ENCODE data around the gene GATA6. TPM values are rescaled to one million over a fixed set of nuclear protein-coding genes. Genes with fewer than 3 reads are reported as not detected.

Gene GATA6
- total RNA-seq, 1 donor from 2014 or later = 2.2 TPM

- DNase-seq = no peak
Observed at GRCh38 chr18:22166069-22166950, 3.1 kb upstream of the GATA6 start.

GRCh38 chr18:22167091-22167470 lies 2.3 kb upstream of the GATA6 start:
- no peak for DNase-seq

- no peak for DNase-seq
Observed at GRCh38 chr18:22167471-22168241, 1.7 kb upstream of the GATA6 start.

GRCh38 chr18:22168360-22168921 lies 948 bp upstream of the GATA6 start:
- no peak for DNase-seq

- no peak for DNase-seq
Observed at GRCh38 chr18:22169889-22170420, 566 bp downstream of the GATA6 start.

- no peak for DNase-seq
Observed at GRCh38 chr18:22170421-22171257, 1.2 kb downstream of the GATA6 start.

GRCh38 chr18:22171258-22172119 lies 2.1 kb downstream of the GATA6 start:
- DNase-seq = no peak

GRCh38 chr18:22172120-22172582 lies 2.8 kb downstream of the GATA6 start:
- no peak for DNase-seq

- DNase-seq = no peak
Observed at GRCh38 chr18:22172594-22173049, 3.2 kb downstream of the GATA6 start.

- no peak for DNase-seq
Observed at GRCh38 chr18:22173221-22173927, 4.0 kb downstream of the GATA6 start.

- no peak for DNase-seq
Observed at GRCh38 chr18:22173928-22174301, 4.5 kb downstream of the GATA6 start.

GRCh38 chr18:22174341-22175145 lies 5.2 kb downstream of the GATA6 start:
- no peak for DNase-seq

GRCh38 chr18:22175346-22175745 lies 6.0 kb downstream of the GATA6 start:
- no peak for DNase-seq

GRCh38 chr18:22176420-22177326 lies 7.3 kb downstream of the GATA6 start:
- DNase-seq = no peak

GRCh38 chr18:22177327-22177871 lies 8.0 kb downstream of the GATA6 start:
- no peak for DNase-seq

GRCh38 chr18:22179174-22179573 lies 9.8 kb downstream of the GATA6 start:
- DNase-seq = no peak

GRCh38 chr18:22179631-22180030 lies 10.2 kb downstream of the GATA6 start:
- no peak for DNase-seq

- no peak for DNase-seq
Observed at GRCh38 chr18:22180722-22181121, 11.3 kb downstream of the GATA6 start.

All from skin of body (tissue), 2 donors.